ENCODE measurements around the gene DLG2. TPM values are rescaled to one million over a fixed set of nuclear protein-coding genes. Genes with fewer than 3 reads are reported as not detected.

Gene DLG2
- total and polyA plus RNA-seq, 2 of the 4 experiments (the other 2 are of a cell fraction), result 0.31 to 0.36 TPM

- no peak overlapping the region for H3K9ac ChIP-seq (ENCODE audit: low read depth, low read length)
- H4K20me1 ChIP-seq (ENCODE audit: insufficient read depth, low read length), result no peaks in the 10 kb centered on the region
- H3K23ac ChIP-seq (ENCODE audit: low read depth, low read length), result no peak overlapping the region
- WGBS, 2 experiments (ENCODE audit: extremely low coverage in 2 of 2, insufficient read length in 1 of 2), result no CpG with 5 or more reads among the region's 3 CpGs
- no peak overlapping the region for H3K4ac ChIP-seq (ENCODE audit: low read depth, low read length)
- no peaks in the 10 kb centered on the region for H3K9me1 ChIP-seq (ENCODE audit: insufficient read depth, low read length)
- no peak for TF ChIP-seq USF2 (IDR thresholded peaks at IDR 0.05; ENCODE audit: low read depth, low read length)
- TF ChIP-seq RCOR1 (IDR thresholded peaks at IDR 0.05; ENCODE audit: insufficient replicate concordance, low read length), result no peak
- no peak for TF ChIP-seq CEBPB (IDR thresholded peaks at IDR 0.05; ENCODE audit: low read depth, low read length)
- no peak for TF ChIP-seq ELK1 (IDR thresholded peaks at IDR 0.05; ENCODE audit: borderline replicate concordance, low read depth, low read length)
- no peak for TF ChIP-seq BHLHE40 (IDR thresholded peaks at IDR 0.05; ENCODE audit: low read depth, low read length)
- TF ChIP-seq NFE2L2 (IDR thresholded peaks at IDR 0.05; ENCODE audit: low read depth, low read length), result no peak
- TF ChIP-seq POLR2A (IDR thresholded peaks at IDR 0.05; ENCODE audit: low read depth, low read length), result no peak
- no peak for TF ChIP-seq SMC3 (IDR thresholded peaks at IDR 0.05; ENCODE audit: low read depth, low read length)
- no peak for TF ChIP-seq CTCF (conservative IDR thresholded peaks at IDR 0.05; ENCODE audit: low read depth, low read length)
- no peak for TF ChIP-seq MAFK (IDR thresholded peaks at IDR 0.05; ENCODE audit: low read depth, low read length)
- H4K5ac ChIP-seq (ENCODE audit: low read depth, low read length), result no peak overlapping the region
- intact Hi-C loops (cut with micrococcal nuclease) (no loop called here), dilution Hi-C loops (cut with HindIII; ENCODE audit: low sequenced_read_pairs, unreplicated experiment) (no loop called here), in situ Hi-C loops (cut with MboI; ENCODE audit: low sequenced_read_pairs) (no loop called here)
- no peak overlapping the region for H2AK5ac ChIP-seq (ENCODE audit: low read depth, low read length)
- H2BK20ac ChIP-seq (ENCODE audit: low read depth, low read length), result no peak overlapping the region
- no peaks in the 10 kb centered on the region for H3K9me3 ChIP-seq (ENCODE audit: control insufficient read depth, insufficient read depth, low read length)
- H3K14ac ChIP-seq (replicated peaks; ENCODE audit: low read depth, low read length), result no peak overlapping the region
- no peaks in the 10 kb centered on the region for H3K79me1 ChIP-seq (ENCODE audit: low read depth in 1 of 2, low read length in 2 of 2)
- H2AK9ac ChIP-seq (replicated peaks; ENCODE audit: low read depth, low read length, poor library complexity), result no peak overlapping the region
- no peaks in the 10 kb centered on the region for H3K36me3 ChIP-seq (ENCODE audit: control insufficient read depth, insufficient read depth, low read length)
- no peak overlapping the region for H3K18ac ChIP-seq (ENCODE audit: low read depth, low read length)
- H2BK120ac ChIP-seq (ENCODE audit: low read depth, low read length), result no peak overlapping the region
- CTCF ChIA-PET, result no interaction called here
- no peak overlapping the region for H2BK5ac ChIP-seq (ENCODE audit: low read depth, low read length, poor library complexity, severe bottlenecking)
- H2BK15ac ChIP-seq (ENCODE audit: low read depth, low read length), result no peak overlapping the region
- H3K4me1 ChIP-seq (ENCODE audit: control insufficient read depth, insufficient read depth, low read length), result no peaks in the 10 kb centered on the region
- H3K27me3 ChIP-seq (ENCODE audit: control insufficient read depth, insufficient read depth, low read length), result no peaks in the 10 kb centered on the region
- H3K27ac ChIP-seq (ENCODE audit: insufficient read depth, low read length), result no peak overlapping the region
- H4K8ac ChIP-seq (ENCODE audit: low read depth in 2 of 2, low read length in 2 of 2), result no peak overlapping the region
- ATAC-seq (ENCODE audit: low read depth) (no peak), DNase-seq (no peak)
- no TSS peak for BruUV-seq (replicated peaks)
- no peak overlapping the region for H3K56ac ChIP-seq (ENCODE audit: extremely low read depth, insufficient read depth, low read length)
- no peak overlapping the region for H3K4me3 ChIP-seq (ENCODE audit: insufficient read depth, low read depth, low read length)
- no peak overlapping the region for H2AFZ ChIP-seq (replicated peaks; ENCODE audit: low read length, poor library complexity)
- POLR2A ChIA-PET (ENCODE audit: unreplicated experiment), result interaction anchor here (0.6 kb wide), 1 partner anchor 13 kb away, joined by 3 read pairs; no protein-coding TSS in a partner anchor
- no peak overlapping the region for H4K91ac ChIP-seq (ENCODE audit: insufficient read depth, low read depth, low read length)
- H3K4me2 ChIP-seq (ENCODE audit: low read depth, low read length), result no peak overlapping the region
Observed at GRCh38 chr11:83611600-83611999, 2015.5 kb downstream of the DLG2 start.

All from IMR-90 (cell line).